ENCODE results near the gene SPEF1. TPM values are rescaled to one million over a fixed set of nuclear protein-coding genes. Genes with fewer than 3 reads are reported as not detected.

Gene SPEF1
- total and polyA plus RNA-seq, 2 of the 13 experiments (the other 11 are each of a cell fraction or from before 2014, with no cell fraction given): 0.11 to 0.27 TPM

DNA sequence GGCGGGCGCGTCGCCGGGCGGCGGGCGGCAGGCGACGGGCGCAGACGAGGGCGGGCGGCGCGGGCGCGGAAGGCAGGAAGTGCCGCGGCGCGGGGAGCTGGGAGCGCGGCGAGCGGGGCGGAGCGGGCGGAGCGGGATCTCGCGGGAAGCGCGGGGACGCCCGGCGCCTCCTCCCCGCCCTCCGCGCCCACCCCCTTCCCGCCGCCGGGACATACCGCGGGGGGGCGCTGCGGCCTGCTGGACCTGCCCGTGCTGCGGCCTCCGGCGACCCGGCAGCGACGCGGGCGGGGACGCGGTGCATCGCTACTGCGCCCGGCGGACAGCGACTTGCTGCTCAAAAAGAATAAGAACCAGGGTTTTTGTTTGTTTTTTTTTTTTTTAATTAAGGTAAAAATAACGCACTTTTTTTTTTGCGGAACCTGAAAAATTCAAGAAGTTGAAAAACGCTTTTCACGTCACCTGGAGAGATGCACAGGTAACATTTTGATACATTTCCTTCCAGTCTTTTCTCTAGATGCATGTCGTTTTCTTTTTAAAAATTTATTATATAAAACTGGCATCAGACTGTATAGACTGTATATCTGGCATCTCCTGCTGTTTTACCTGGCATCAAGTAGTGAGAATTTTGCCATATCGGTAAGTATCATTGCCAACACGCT, 5.5 kb upstream of the SPEF1 start, which contains the start of gene CENPB (continued):
- TF ChIP-seq DNMT1 (CRISPR knock-in tag; IDR thresholded peaks at IDR 0.05) (0 out of 2 replicates have a peak, but pooled peaks have one; percentile 53), POGZ (CRISPR knock-in tag; IDR thresholded peaks at IDR 0.05) (peak; percentile 35; the same call in 1 of the 2 replicates), MAFG (CRISPR knock-in tag; IDR thresholded peaks at IDR 0.05) (no peak), MED1 (CRISPR knock-in tag; IDR thresholded peaks at IDR 0.05) (peak; percentile 71), XRCC5 (optimal IDR thresholded peaks at IDR 0.05; ENCODE audit: low read length) (peak; percentile 92), ZSCAN25 (CRISPR knock-in tag; IDR thresholded peaks at IDR 0.05) (peak; percentile 84), TARDBP (CRISPR knock-in tag; IDR thresholded peaks at IDR 0.05) (0 out of 2 replicates have a peak, but pooled peaks have one; percentile 26), ASH2L (IDR thresholded peaks at IDR 0.05; ENCODE audit: insufficient read length, low read depth, low read length) (peak; percentile 30), CHD2 (IDR thresholded peaks at IDR 0.05; ENCODE audit: low read depth, low read length) (peak; percentile 95), MYC (CRISPR knock-in tag; IDR thresholded peaks at IDR 0.05; ENCODE audit: borderline replicate concordance) (peak; percentile 51), FOXA3 (CRISPR knock-in tag; IDR thresholded peaks at IDR 0.05) (peak; percentile 53; the same call in 1 of the 2 replicates), SP1 (IDR thresholded peaks at IDR 0.05) (no peak), SP1 (CRISPR knock-in tag; IDR thresholded peaks at IDR 0.05) (peak; percentile 85), HOXD1 (CRISPR knock-in tag; IDR thresholded peaks at IDR 0.05) (peak; percentile 18; the same call in 1 of the 2 replicates), CHCHD3 (CRISPR knock-in tag; IDR thresholded peaks at IDR 0.05) (no peak), TP53 (CRISPR knock-in tag; conservative IDR thresholded peaks at IDR 0.05) (no peak)
- TF ChIP-seq, protein P1, sequence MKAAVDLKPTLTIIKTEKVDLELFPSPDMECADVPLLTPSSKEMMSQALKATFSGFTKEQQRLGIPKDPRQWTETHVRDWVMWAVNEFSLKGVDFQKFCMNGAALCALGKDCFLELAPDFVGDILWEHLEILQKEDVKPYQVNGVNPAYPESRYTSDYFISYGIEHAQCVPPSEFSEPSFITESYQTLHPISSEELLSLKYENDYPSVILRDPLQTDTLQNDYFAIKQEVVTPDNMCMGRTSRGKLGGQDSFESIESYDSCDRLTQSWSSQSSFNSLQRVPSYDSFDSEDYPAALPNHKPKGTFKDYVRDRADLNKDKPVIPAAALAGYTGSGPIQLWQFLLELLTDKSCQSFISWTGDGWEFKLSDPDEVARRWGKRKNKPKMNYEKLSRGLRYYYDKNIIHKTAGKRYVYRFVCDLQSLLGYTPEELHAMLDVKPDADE (CRISPR knock-in tag; IDR thresholded peaks at IDR 0.05): no peak
- TF ChIP-seq, protein P2, sequence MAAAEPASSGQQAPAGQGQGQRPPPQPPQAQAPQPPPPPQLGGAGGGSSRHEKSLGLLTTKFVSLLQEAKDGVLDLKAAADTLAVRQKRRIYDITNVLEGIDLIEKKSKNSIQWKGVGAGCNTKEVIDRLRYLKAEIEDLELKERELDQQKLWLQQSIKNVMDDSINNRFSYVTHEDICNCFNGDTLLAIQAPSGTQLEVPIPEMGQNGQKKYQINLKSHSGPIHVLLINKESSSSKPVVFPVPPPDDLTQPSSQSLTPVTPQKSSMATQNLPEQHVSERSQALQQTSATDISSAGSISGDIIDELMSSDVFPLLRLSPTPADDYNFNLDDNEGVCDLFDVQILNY (CRISPR knock-in tag; conservative IDR thresholded peaks at IDR 0.05): peak; percentile 51
- TF ChIP-seq, protein P3, sequence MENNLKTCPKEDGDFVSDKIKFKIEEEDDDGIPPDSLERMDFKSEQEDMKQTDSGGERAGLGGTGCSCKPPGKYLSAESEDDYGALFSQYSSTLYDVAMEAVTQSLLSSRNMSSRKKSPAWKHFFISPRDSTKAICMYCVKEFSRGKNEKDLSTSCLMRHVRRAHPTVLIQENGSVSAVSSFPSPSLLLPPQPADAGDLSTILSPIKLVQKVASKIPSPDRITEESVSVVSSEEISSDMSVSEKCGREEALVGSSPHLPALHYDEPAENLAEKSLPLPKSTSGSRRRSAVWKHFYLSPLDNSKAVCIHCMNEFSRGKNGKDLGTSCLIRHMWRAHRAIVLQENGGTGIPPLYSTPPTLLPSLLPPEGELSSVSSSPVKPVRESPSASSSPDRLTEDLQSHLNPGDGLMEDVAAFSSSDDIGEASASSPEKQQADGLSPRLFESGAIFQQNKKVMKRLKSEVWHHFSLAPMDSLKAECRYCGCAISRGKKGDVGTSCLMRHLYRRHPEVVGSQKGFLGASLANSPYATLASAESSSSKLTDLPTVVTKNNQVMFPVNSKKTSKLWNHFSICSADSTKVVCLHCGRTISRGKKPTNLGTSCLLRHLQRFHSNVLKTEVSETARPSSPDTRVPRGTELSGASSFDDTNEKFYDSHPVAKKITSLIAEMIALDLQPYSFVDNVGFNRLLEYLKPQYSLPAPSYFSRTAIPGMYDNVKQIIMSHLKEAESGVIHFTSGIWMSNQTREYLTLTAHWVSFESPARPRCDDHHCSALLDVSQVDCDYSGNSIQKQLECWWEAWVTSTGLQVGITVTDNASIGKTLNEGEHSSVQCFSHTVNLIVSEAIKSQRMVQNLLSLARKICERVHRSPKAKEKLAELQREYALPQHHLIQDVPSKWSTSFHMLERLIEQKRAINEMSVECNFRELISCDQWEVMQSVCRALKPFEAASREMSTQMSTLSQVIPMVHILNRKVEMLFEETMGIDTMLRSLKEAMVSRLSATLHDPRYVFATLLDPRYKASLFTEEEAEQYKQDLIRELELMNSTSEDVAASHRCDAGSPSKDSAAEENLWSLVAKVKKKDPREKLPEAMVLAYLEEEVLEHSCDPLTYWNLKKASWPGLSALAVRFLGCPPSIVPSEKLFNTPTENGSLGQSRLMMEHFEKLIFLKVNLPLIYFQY (CRISPR knock-in tag; IDR thresholded peaks at IDR 0.05; ENCODE audit: borderline replicate concordance): peak; percentile 49
- TF ChIP-seq, protein P4, sequence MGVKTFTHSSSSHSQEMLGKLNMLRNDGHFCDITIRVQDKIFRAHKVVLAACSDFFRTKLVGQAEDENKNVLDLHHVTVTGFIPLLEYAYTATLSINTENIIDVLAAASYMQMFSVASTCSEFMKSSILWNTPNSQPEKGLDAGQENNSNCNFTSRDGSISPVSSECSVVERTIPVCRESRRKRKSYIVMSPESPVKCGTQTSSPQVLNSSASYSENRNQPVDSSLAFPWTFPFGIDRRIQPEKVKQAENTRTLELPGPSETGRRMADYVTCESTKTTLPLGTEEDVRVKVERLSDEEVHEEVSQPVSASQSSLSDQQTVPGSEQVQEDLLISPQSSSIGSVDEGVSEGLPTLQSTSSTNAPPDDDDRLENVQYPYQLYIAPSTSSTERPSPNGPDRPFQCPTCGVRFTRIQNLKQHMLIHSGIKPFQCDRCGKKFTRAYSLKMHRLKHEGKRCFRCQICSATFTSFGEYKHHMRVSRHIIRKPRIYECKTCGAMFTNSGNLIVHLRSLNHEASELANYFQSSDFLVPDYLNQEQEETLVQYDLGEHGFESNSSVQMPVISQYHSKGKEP (CRISPR knock-in tag; IDR thresholded peaks at IDR 0.05): peak; percentile 30; the same call in 1 of the 2 replicates
- TF ChIP-seq, protein P5, sequence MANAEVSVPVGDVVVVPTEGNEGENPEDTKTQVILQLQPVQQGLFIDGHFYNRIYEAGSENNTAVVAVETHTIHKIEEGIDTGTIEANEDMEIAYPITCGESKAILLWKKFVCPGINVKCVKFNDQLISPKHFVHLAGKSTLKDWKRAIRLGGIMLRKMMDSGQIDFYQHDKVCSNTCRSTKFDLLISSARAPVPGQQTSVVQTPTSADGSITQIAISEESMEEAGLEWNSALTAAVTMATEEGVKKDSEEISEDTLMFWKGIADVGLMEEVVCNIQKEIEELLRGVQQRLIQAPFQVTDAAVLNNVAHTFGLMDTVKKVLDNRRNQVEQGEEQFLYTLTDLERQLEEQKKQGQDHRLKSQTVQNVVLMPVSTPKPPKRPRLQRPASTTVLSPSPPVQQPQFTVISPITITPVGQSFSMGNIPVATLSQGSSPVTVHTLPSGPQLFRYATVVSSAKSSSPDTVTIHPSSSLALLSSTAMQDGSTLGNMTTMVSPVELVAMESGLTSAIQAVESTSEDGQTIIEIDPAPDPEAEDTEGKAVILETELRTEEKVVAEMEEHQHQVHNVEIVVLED (CRISPR knock-in tag; IDR thresholded peaks at IDR 0.05; ENCODE audit: borderline replicate concordance): peak; percentile 62; the same call in 1 of the 2 replicates
